Liver (tissue), 10 donors: ENCODE results near the gene TANGO2. TPM values are rescaled to one million over a fixed set of nuclear protein-coding genes. Genes with fewer than 3 reads are reported as not detected.

Source experiments
- DNase-seq: peaks from one replicate; pipeline ENCODE4 v3.0.0-alpha.2; 2017; ENCODE audit warnings: low spot score
- H3K27ac ChIP-seq, 2 donors: one replicate each; pipeline ENCODE4 v1.7.0; 2013; ENCODE audit warnings: inconsistent platforms in 2 of 2, low read length in 2 of 2, control low read depth in 1 of 2, low read depth in 1 of 2, mild to moderate bottlenecking in 1 of 2
- H3K27me3 ChIP-seq, 4 donors: one replicate each; pipeline versions ENCODE4 v1.6.1 to v1.7.0; 2013; ENCODE audit warnings: low read length in 3 of 4, inconsistent platforms in 1 of 4, mild to moderate bottlenecking in 1 of 4, moderate library complexity in 1 of 4; ENCODE audit not compliant: control insufficient read depth in 4 of 4, insufficient read depth in 4 of 4
- H3K36me3 ChIP-seq, 4 donors: one replicate each; pipeline versions ENCODE4 v1.6.1 to v1.7.0; 2013; ENCODE audit warnings: low read length in 3 of 4, mild to moderate bottlenecking in 3 of 4, low read depth in 1 of 4, moderate library complexity in 1 of 4; ENCODE audit not compliant: control insufficient read depth in 4 of 4, insufficient read depth in 3 of 4
- H3K4me1 ChIP-seq, 4 donors: one replicate each; pipeline versions ENCODE4 v1.6.1 to v1.7.0; 2013; ENCODE audit warnings: low read length in 3 of 4, mild to moderate bottlenecking in 3 of 4, moderate library complexity in 1 of 4; ENCODE audit not compliant: control insufficient read depth in 4 of 4, insufficient read depth in 4 of 4
- H3K4me3 ChIP-seq, 3 donors: one replicate each; pipeline versions ENCODE4 v1.6.1 to v1.7.0; 2013; ENCODE audit warnings: low read length in 3 of 3, control low read depth in 1 of 3, low read depth in 1 of 3, mild to moderate bottlenecking in 1 of 3
- H3K9ac ChIP-seq, 2 donors: one replicate each; pipeline ENCODE4 v1.7.0; 2013; ENCODE audit warnings: low read length in 2 of 2, mild to moderate bottlenecking in 2 of 2, moderate library complexity in 2 of 2, control low read depth in 1 of 2, low read depth in 1 of 2
- H3K9me3 ChIP-seq, 4 donors: one replicate each; pipeline versions ENCODE4 v1.6.1 to v1.7.0; 2013; ENCODE audit warnings: low read length in 3 of 4; ENCODE audit not compliant: control insufficient read depth in 4 of 4
- FOXA2 ChIP-seq: IDR thresholded peaks from 2 replicates; pipeline ENCODE4 v1.6.1; 2016; ENCODE audit warnings: antibody characterized with exemption
- WGBS: extraction: QIAGEN DNeasy Blood & Tissue Kit; methylation state at CpG from one replicate; pipeline ENCODE4 v1.1.7; 2013; 5-methylcytosine and 5-hydroxymethylcytosine counted together
- polyA plus RNA-seq, 2 donors: library from polyadenylated mRNA; stranded (reverse) in 1 of 2; unstranded in 1 of 2; fragments of 200-250 nt in 1 of 2; fragments of >200 nt in 1 of 2; fragmentation: Nextera tagmentation in 1 of 2; extraction: Ambion mirVana in 1 of 2; gene quantifications; one replicate each; pipeline versions ENCODE4 v1.2.1 to v1.2.3, GENCODE V29; 2013 to 2015
- small RNA-seq: library from RNA; depleted of rRNA; stranded (forward); fragments of <200 nt; gene quantifications from one replicate; pipeline ENCODE3, GENCODE V24; 2014
- total RNA-seq, 2 donors: library from RNA; depleted of rRNA; stranded (reverse); fragments of >200 nt; gene quantifications; one replicate each; pipeline ENCODE4 v1.2.3, GENCODE V29; 2014
- donor health status: healthy.
- donor health status: healthy.
- donor health status: healthy.
- donor health status: healthy.
- donor health status: healthy.

Gene TANGO2
- total and polyA plus RNA-seq, 4 donors = 10.8 to 153 (median 16.1) TPM

- peaks cover 26 to 49% (median 32%) of the 10 kb centered on the region in 4 donors for H3K36me3 ChIP-seq
- DNase-seq = no peak
- TF ChIP-seq FOXA2 = no peak
Observed at GRCh38 chr22:20116376-20116950, 95.6 kb downstream of the TANGO2 start.

More at GRCh38 chr22:20116376-20116950, 95.6 kb downstream of the TANGO2 start:
- Histone ChIP-seq H3K27ac (peak overlapping the region; percentile 84 to 92), H3K9me3 (no peaks in the 10 kb centered on the region), H3K4me1 (peaks cover 10 to 57% (median 36%) of the 10 kb centered on the region in 4 donors), H3K27me3 (no peaks in the 10 kb centered on the region), H3K9ac (peak overlapping the region; percentile 86 to 93), H3K4me3 (peak overlapping the region; percentile 63 to 98 (median 83))
- WGBS = 6% methylated on average over 27 of the region's 27 CpGs

Small RNAs within 50 kb of the gene (small RNA-seq; reads per million reads assigned to genes)
- gene MIR185 (19.2 reads per million, percentile 95 among the genes with 10 or more reads in this experiment), gene MIR6816 (0.11 reads per million), gene RF00017 (not detected)

Other genes starting within 250 kb of the TANGO2 start
- gene GNB1L, start 166.2 kb upstream of the TANGO2 start, total RNA-seq = 1 to 10 TPM; 1.5 to 1.9 TPM
- 1 to 10 TPM; 2.0 to 3.6 TPM for gene GNB1L, start 166.2 kb upstream of the TANGO2 start, polyA plus RNA-seq
- 1 to 10 TPM; 6.7 to 8.0 TPM for gene RTL10, start 166.2 kb upstream of the TANGO2 start, total RNA-seq
- gene RTL10, start 166.2 kb upstream of the TANGO2 start, polyA plus RNA-seq = 1 to 10 TPM; 4.2 to 8.3 TPM
- gene COMT, start 79.3 kb upstream of the TANGO2 start, total RNA-seq = 100 to 1,000 TPM in 1 of 2 donors, 10 to 100 TPM in 1; 75.3 to 136 TPM
- gene COMT, start 79.3 kb upstream of the TANGO2 start, polyA plus RNA-seq = 100 to 1,000 TPM; 156 to 430 TPM
- gene TXNRD2, start 79.3 kb upstream of the TANGO2 start, total RNA-seq = 10 to 100 TPM; 22.2 to 30.2 TPM
- gene TXNRD2, start 79.3 kb upstream of the TANGO2 start, polyA plus RNA-seq = 10 to 100 TPM; 37.0 to 41.3 TPM
- 10 to 100 TPM; 41.6 to 48.8 TPM for gene ARVCF, start 4.3 kb upstream of the TANGO2 start, total RNA-seq
- 10 to 100 TPM in 1 of 2 donors, 1 to 10 TPM in 1; 3.8 to 10.6 TPM for gene ARVCF, start 4.3 kb upstream of the TANGO2 start, polyA plus RNA-seq
- gene DGCR8, start 59.1 kb downstream of the TANGO2 start, total RNA-seq = 10 to 100 TPM; 22.6 to 27.1 TPM
- 1 to 10 TPM; 7.9 to 9.0 TPM for gene DGCR8, start 59.1 kb downstream of the TANGO2 start, polyA plus RNA-seq
- 100 to 1,000 TPM in 1 of 2 donors, 10 to 100 TPM in 1; 77.4 to 102 TPM for gene RANBP1, start 95.0 kb downstream of the TANGO2 start, total RNA-seq
- 10 to 100 TPM; 62.3 to 98.1 TPM for gene RANBP1, start 95.0 kb downstream of the TANGO2 start, polyA plus RNA-seq
- gene TRMT2A, start 96.1 kb downstream of the TANGO2 start, total RNA-seq = 10 to 100 TPM; 26.2 to 32.9 TPM
- gene TRMT2A, start 96.1 kb downstream of the TANGO2 start, polyA plus RNA-seq = 10 to 100 TPM; 19.9 to 24.1 TPM
- 1 to 10 TPM; 2.9 to 7.7 TPM for gene ZDHHC8, start 110.7 kb downstream of the TANGO2 start, total RNA-seq
- 10 to 100 TPM in 1 of 2 donors, 1 to 10 TPM in 1; 5.8 to 11.8 TPM for gene ZDHHC8, start 110.7 kb downstream of the TANGO2 start, polyA plus RNA-seq
- not detected for gene CCDC188, start 129.9 kb downstream of the TANGO2 start, total RNA-seq
- not detected for gene CCDC188, start 129.9 kb downstream of the TANGO2 start, polyA plus RNA-seq
- gene RTN4R, start 247.2 kb downstream of the TANGO2 start, total RNA-seq = 1 to 10 TPM in 1 of 2 donors, under 1 TPM in 1; 0.33 to 1.1 TPM
- gene RTN4R, start 247.2 kb downstream of the TANGO2 start, polyA plus RNA-seq = 10 to 100 TPM in 1 of 2 donors, 1 to 10 TPM in 1; 1.2 to 10.4 TPM